GM23338 (cell line): ENCODE data around the gene LAMB1. TPM values are rescaled to one million over a fixed set of nuclear protein-coding genes. Genes with fewer than 3 reads are reported as not detected.

Experiments used
- ATAC-seq: fragments of 200-7000 bp; cut with Tn5 transposase; 3 replicates; pipeline ENCODE4 v1.9.1; 2020
- DNase-seq: peaks from one replicate; pipeline ENCODE4 v3.0.0-alpha.2; 2015; ENCODE audit warnings: low spot score
- H2AFZ ChIP-seq: fragments of 200-600 bp; sonication (generic); 2 replicates; pipeline ENCODE4 v1.8.0; 2016; ENCODE audit warnings: antibody characterized with exemption, mild to moderate bottlenecking, moderate library complexity
- H3F3A ChIP-seq: fragments of 200-600 bp; sonication (generic); replicated peaks from 2 replicates; pipeline ENCODE4 v1.8.0; 2017; ENCODE audit warnings: antibody characterized with exemption, mixed run types, low read depth
- H3K27ac ChIP-seq: fragments of 200-600 bp; sonication (generic); 2 replicates; pipeline ENCODE4 v1.6.1; 2016; ENCODE audit warnings: low read depth
- H3K27me3 ChIP-seq: fragments of 200-600 bp; sonication (generic); 2 replicates; pipeline ENCODE4 v1.8.0; 2016; ENCODE audit warnings: mild to moderate bottlenecking, mixed run types, moderate library complexity; ENCODE audit not compliant: insufficient read depth
- H3K36me3 ChIP-seq: fragments of 200-600 bp; sonication (generic); 2 replicates; pipeline ENCODE4 v1.8.0; 2016; ENCODE audit warnings: mild to moderate bottlenecking; ENCODE audit not compliant: insufficient read depth
- H3K4me1 ChIP-seq: fragments of 200-600 bp; sonication (generic); 2 replicates; pipeline ENCODE4 v1.8.0; 2016; ENCODE audit warnings: mild to moderate bottlenecking, moderate library complexity; ENCODE audit not compliant: insufficient read depth
- H3K4me2 ChIP-seq: fragments of 200-600 bp; sonication (generic); 2 replicates; pipeline ENCODE4 v1.7.1; 2017; ENCODE audit warnings: mixed run types
- H3K4me3 ChIP-seq: fragments of 200-600 bp; sonication (generic); 2 replicates; pipeline ENCODE4 v1.6.1; 2016; ENCODE audit warnings: mixed run types
- H3K79me2 ChIP-seq: fragments of 200-600 bp; sonication (generic); replicated peaks from 2 replicates; pipeline ENCODE4 v1.8.0; 2017; ENCODE audit warnings: mild to moderate bottlenecking; ENCODE audit not compliant: insufficient read depth
- H3K9me2 ChIP-seq: fragments of 200-600 bp; sonication (generic); 2 replicates; pipeline ENCODE4 v1.8.0; 2017; ENCODE audit not compliant: insufficient read depth
- H4K20me1 ChIP-seq: fragments of 200-600 bp; sonication (generic); replicated peaks from 2 replicates; pipeline ENCODE4 v1.8.0; 2017; ENCODE audit warnings: mild to moderate bottlenecking; ENCODE audit not compliant: insufficient read depth
- H3K27ac Mint-ChIP-seq: 2 replicates; pipeline ENCODE4 v1.8.0; 2020; ENCODE audit warnings: inconsistent platforms, mild to moderate bottlenecking, moderate library complexity, mixed read lengths
- H3K27me3 Mint-ChIP-seq: 3 replicates; pipeline ENCODE4 v1.8.0; 2022; ENCODE audit warnings: low read depth, mild to moderate bottlenecking, moderate library complexity, mixed read lengths, inconsistent platforms; ENCODE audit not compliant: insufficient read depth, poor library complexity
- H3K36me3 Mint-ChIP-seq: 3 replicates; pipeline ENCODE4 v1.8.0; 2021; ENCODE audit warnings: low read depth, mild to moderate bottlenecking, inconsistent platforms, moderate library complexity, mixed read lengths
- H3K4me1 Mint-ChIP-seq: 3 replicates; pipeline ENCODE4 v1.8.0; 2020; ENCODE audit warnings: mild to moderate bottlenecking, inconsistent platforms, mixed read lengths
- H3K4me3 Mint-ChIP-seq: 3 replicates; pipeline ENCODE4 v1.8.0; 2021; ENCODE audit warnings: moderate library complexity, mild to moderate bottlenecking, inconsistent platforms, mixed read lengths
- H3K9me3 Mint-ChIP-seq: 3 replicates; pipeline ENCODE4 v1.8.0; 2020; ENCODE audit warnings: moderate library complexity, mild to moderate bottlenecking, inconsistent platforms, mixed read lengths
- CREB1 ChIP-seq: fragments of 250-450 bp; sonication (Bioruptor Pico); IDR thresholded peaks from 2 replicates; pipeline ENCODE4 v1.5.0; 2020; ENCODE audit warnings: low read depth, mild to moderate bottlenecking, moderate library complexity
- EZH2 ChIP-seq: fragments of 200-600 bp; sonication (generic); IDR thresholded peaks from one replicate; pipeline ENCODE4 v1.8.0; 2017; ENCODE audit warnings: antibody characterized with exemption, mild to moderate bottlenecking, low read depth; ENCODE audit not compliant: unreplicated experiment
- JUNB ChIP-seq: IDR thresholded peaks from one replicate; pipeline ENCODE4 v1.6.1; 2016; ENCODE audit warnings: antibody characterized with exemption; ENCODE audit not compliant: unreplicated experiment
- POLR2AphosphoS5 ChIP-seq: IDR thresholded peaks from 2 replicates; pipeline ENCODE4 v1.6.1; 2016; ENCODE audit warnings: antibody characterized with exemption, low read depth
- STAT1 ChIP-seq: IDR thresholded peaks from one replicate; pipeline ENCODE4 v1.6.1; 2016; ENCODE audit warnings: antibody characterized with exemption; ENCODE audit not compliant: unreplicated experiment
- ZNF114 ChIP-seq: fragments of 250-450 bp; sonication (Bioruptor Pico); IDR thresholded peaks from 2 replicates; pipeline ENCODE4 v1.5.0; 2020; ENCODE audit warnings: mild to moderate bottlenecking, moderate library complexity
- ZNF331 ChIP-seq: fragments of 250-450 bp; sonication (Bioruptor Pico); IDR thresholded peaks from 2 replicates; pipeline ENCODE4 v1.5.0; 2020; ENCODE audit warnings: low read depth, mild to moderate bottlenecking, moderate library complexity
- ZNF462 ChIP-seq: fragments of 250-450 bp; sonication (Bioruptor Pico); IDR thresholded peaks from 2 replicates; pipeline ENCODE4 v1.5.0; 2020; ENCODE audit warnings: mild to moderate bottlenecking, moderate library complexity
- polyA plus RNA-seq: library from polyadenylated mRNA; unstranded; fragments of >200 nt; fragmentation: Nextera tagmentation; extraction: Ambion mirVana; gene quantifications from 2 replicates; pipeline ENCODE4 v1.2.1, GENCODE V29; 2016
- total RNA-seq: library from RNA; depleted of rRNA; stranded (reverse); fragments of >200 nt; shearing (Covaris generic); gene quantifications from 2 replicates; pipeline ENCODE4 v1.2.3, GENCODE V29; 2014
- TF ChIP-seq, protein P1 (sequence below), 2 experiments: fragments of 200-600 bp in 1 of 2; sonication (generic) in 1 of 2; conservative IDR thresholded peaks; 2 replicates each; pipeline versions ENCODE4 v1.5.1 to v1.6.1; 2016 to 2017; ENCODE audit warnings: antibody characterized with exemption in 2 of 2, low read depth in 2 of 2, mild to moderate bottlenecking in 2 of 2, moderate library complexity in 1 of 2

LAMB1 gene
- total and polyA plus RNA-seq, 2 experiments from 2014 or later: 53.5 to 57.8 TPM

DNA sequence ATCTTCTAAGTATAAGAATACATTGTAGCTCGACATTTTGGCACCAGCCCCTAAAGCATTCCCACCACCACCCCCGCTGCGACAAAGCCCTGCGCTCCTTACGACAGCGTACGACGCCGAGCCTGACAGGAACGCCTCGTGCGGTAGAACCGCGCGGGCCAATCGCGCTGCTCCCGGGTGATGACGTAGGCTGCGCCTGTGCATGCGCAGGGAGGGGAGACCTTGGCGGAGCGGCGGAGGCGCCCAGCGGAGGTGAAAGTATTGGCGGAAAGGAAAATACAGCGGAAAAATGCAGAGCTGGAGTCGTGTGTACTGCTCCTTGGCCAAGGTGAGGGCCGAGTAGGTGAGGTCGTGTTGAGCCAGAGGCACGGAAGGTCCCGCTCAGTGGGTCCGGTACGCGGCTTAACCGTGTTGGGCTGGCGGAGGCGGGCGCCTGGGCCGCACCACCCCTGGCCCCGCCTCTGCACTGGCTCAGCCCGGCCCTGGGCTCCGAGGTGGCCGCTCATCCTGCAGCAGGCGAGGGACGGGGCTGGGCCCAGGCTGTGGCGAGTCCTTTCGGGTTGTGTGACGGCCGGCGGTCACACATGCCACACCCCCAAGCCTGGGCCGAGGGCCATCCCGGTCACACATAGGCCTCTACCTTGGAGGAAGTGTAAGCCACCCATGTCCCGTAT is 111.9 kb downstream of the LAMB1 start, which contains the start of gene DLD (continued):
- TF ChIP-seq ZNF462 (CRISPR knock-in tag): no peak
- peak; percentile 86 for TF ChIP-seq POLR2AphosphoS5
- TF ChIP-seq STAT1: no peak
- peak; percentile 95 for TF ChIP-seq CREB1 (CRISPR knock-in tag)
- no peak for TF ChIP-seq EZH2

GRCh38 chr7:107890493-107890961 is 112.4 kb downstream of the LAMB1 start:
- Mint-ChIP-seq H3K9me3 (peaks cover 5% of the 10 kb centered on the region; the same call in 1 of the 3 replicates), H3K36me3 (peaks cover 9% of the 10 kb centered on the region), H3K4me1 (peaks cover 10% of the 10 kb centered on the region), H3K27me3 (peaks cover 4% of the 10 kb centered on the region), H3K4me3 (peak overlapping the region; percentile 99), H3K27ac (peak overlapping the region; percentile 99; the same call in 1 of the 2 replicates)
- Histone ChIP-seq H3K4me2 (peak overlapping the region; percentile 85), H4K20me1 (0 out of 2 replicates have a peak, but pooled peaks cover 3% of the 10 kb centered on the region), H3K4me3 (peak overlapping the region; percentile 80), H3K36me3 (no peaks in the 10 kb centered on the region; the same call in 1 of the 2 replicates), H2AFZ (peak overlapping the region; percentile 95), H3K27me3 (no peaks in the 10 kb centered on the region), H3K4me1 (peaks cover 8% of the 10 kb centered on the region; the same call in 1 of the 2 replicates), H3F3A (no peaks in the 10 kb centered on the region), H3K9me2 (no peaks in the 10 kb centered on the region), H3K27ac (no peak overlapping the region), H3K79me2 (peaks cover 42% of the 10 kb centered on the region)
- peak; percentile 3; the same call in 2 of the 3 replicates for ATAC-seq
- DNase-seq: peak; percentile 11
- TF ChIP-seq, protein P1, sequence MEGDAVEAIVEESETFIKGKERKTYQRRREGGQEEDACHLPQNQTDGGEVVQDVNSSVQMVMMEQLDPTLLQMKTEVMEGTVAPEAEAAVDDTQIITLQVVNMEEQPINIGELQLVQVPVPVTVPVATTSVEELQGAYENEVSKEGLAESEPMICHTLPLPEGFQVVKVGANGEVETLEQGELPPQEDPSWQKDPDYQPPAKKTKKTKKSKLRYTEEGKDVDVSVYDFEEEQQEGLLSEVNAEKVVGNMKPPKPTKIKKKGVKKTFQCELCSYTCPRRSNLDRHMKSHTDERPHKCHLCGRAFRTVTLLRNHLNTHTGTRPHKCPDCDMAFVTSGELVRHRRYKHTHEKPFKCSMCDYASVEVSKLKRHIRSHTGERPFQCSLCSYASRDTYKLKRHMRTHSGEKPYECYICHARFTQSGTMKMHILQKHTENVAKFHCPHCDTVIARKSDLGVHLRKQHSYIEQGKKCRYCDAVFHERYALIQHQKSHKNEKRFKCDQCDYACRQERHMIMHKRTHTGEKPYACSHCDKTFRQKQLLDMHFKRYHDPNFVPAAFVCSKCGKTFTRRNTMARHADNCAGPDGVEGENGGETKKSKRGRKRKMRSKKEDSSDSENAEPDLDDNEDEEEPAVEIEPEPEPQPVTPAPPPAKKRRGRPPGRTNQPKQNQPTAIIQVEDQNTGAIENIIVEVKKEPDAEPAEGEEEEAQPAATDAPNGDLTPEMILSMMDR (conservative IDR thresholded peaks at IDR 0.05; ENCODE audit: low read depth in 2 of 2): no peak
- TF ChIP-seq POLR2AphosphoS5: no peak
- no peak for TF ChIP-seq ZNF331 (CRISPR knock-in tag)
- TF ChIP-seq ZNF114 (CRISPR knock-in tag): no peak
- TF ChIP-seq JUNB: no peak
- no peak for TF ChIP-seq EZH2
